CD4-positive, alpha-beta T cell treated with Interleukin-4 for 4 hours (primary cell): ENCODE data around the gene LAMTOR5.
"Not testable (repeated sequence)": the region's sequence is repeated elsewhere in the genome, so short reads cannot be mapped to it uniquely, and the experiment has no call there.

ENCODE experiments used
- DNase-seq: peaks from one replicate; pipeline ENCODE4 v3.0.0-alpha.2; 2020

The LAMTOR5 gene

GRCh38 chr1:110425612-110426152, 18.2 kb upstream of the LAMTOR5 start:
- no peak for DNase-seq

GRCh38 chr1:110424699-110425611, 17.5 kb upstream of the LAMTOR5 start:
- DNase-seq, result no peak

GRCh38 chr1:110420874-110421793, 13.6 kb upstream of the LAMTOR5 start:
- DNase-seq, result peak; percentile 8

- no peak for DNase-seq
Observed at GRCh38 chr1:110420023-110420662, 12.6 kb upstream of the LAMTOR5 start.

GRCh38 chr1:110418729-110419128, 11.2 kb upstream of the LAMTOR5 start:
- no peak for DNase-seq

GRCh38 chr1:110413045-110413444, 5.6 kb upstream of the LAMTOR5 start:
- not testable (repeated sequence) for DNase-seq

GRCh38 chr1:110412576-110412975, 5.1 kb upstream of the LAMTOR5 start:
- DNase-seq, result peak; percentile 68

GRCh38 chr1:110411173-110411735, 3.8 kb upstream of the LAMTOR5 start:
- DNase-seq, result no peak

GRCh38 chr1:110409316-110409715, 1.8 kb upstream of the LAMTOR5 start:
- DNase-seq, result no peak

- no peak for DNase-seq
Observed at GRCh38 chr1:110408488-110408887, 994 bp upstream of the LAMTOR5 start.

GRCh38 chr1:110406407-110406806, 1.1 kb downstream of the LAMTOR5 start:
- DNase-seq, result not testable (repeated sequence)

GRCh38 chr1:110404401-110404800, 3.1 kb downstream of the LAMTOR5 start:
- DNase-seq, result no peak

GRCh38 chr1:110403805-110404204, 3.7 kb downstream of the LAMTOR5 start:
- DNase-seq, result no peak

- DNase-seq, result not testable (repeated sequence)
Observed at GRCh38 chr1:110396259-110396958, 11.1 kb downstream of the LAMTOR5 start.

- DNase-seq, result no peak
Observed at GRCh38 chr1:110394493-110394820, 13.0 kb downstream of the LAMTOR5 start.

GRCh38 chr1:110393691-110394492, 13.6 kb downstream of the LAMTOR5 start:
- no peak for DNase-seq

GRCh38 chr1:110393286-110393685, 14.2 kb downstream of the LAMTOR5 start:
- DNase-seq, result no peak

GRCh38 chr1:110390692-110391245, 16.7 kb downstream of the LAMTOR5 start, which contains the start of gene SLC16A4:
Gene SLC16A4 (minus strand): TSS chr1:110391026. CDS start chr1:110389323, 1,703 bp downstream.
- DNase-seq, result no peak

- no peak for DNase-seq
Observed at GRCh38 chr1:110390096-110390495, 17.4 kb downstream of the LAMTOR5 start.

- no peak for DNase-seq
Observed at GRCh38 chr1:110387048-110387754, 20.3 kb downstream of the LAMTOR5 start.
